Hepatocyte (in vitro differentiated cells): Measurements from ENCODE around the gene ECT2L. TPM values are rescaled to one million over a fixed set of nuclear protein-coding genes. Genes with fewer than 3 reads are reported as not detected.
A peak's percentile ranks its signal among the peaks of the same experiment; 100 is the strongest.

ENCODE experiments used
- DNase-seq: peaks from one replicate; pipeline ENCODE4 v3.0.0-alpha.2; 2016; ENCODE audit warnings: low spot score
- H2AFZ ChIP-seq: fragments of 200-600 bp; sonication (generic); 2 replicates; pipeline ENCODE4 v1.6.0; 2016; ENCODE audit warnings: antibody characterized with exemption, mild to moderate bottlenecking
- H3K27ac ChIP-seq: fragments of 200-600 bp; sonication (generic); 2 replicates; pipeline ENCODE4 v1.5.1; 2016; ENCODE audit warnings: mild to moderate bottlenecking
- H3K27me3 ChIP-seq: fragments of 200-600 bp; sonication (generic); 2 replicates; pipeline ENCODE4 v1.6.1; 2016
- H3K36me3 ChIP-seq: fragments of 200-600 bp; sonication (generic); replicated peaks from 2 replicates; pipeline ENCODE4 v1.5.1; 2016; ENCODE audit warnings: low read depth; ENCODE audit not compliant: insufficient read depth
- H3K4me1 ChIP-seq: fragments of 200-600 bp; sonication (generic); 2 replicates; pipeline ENCODE4 v1.5.1; 2016; ENCODE audit warnings: mild to moderate bottlenecking, moderate library complexity; ENCODE audit not compliant: insufficient read depth
- H3K4me2 ChIP-seq: fragments of 200-600 bp; sonication (generic); 2 replicates; pipeline ENCODE4 v1.6.0; 2016
- H3K4me3 ChIP-seq: fragments of 200-600 bp; sonication (generic); 2 replicates; pipeline ENCODE4 v1.5.1; 2016; ENCODE audit warnings: mild to moderate bottlenecking
- H3K79me2 ChIP-seq: fragments of 200-600 bp; sonication (generic); 2 replicates; pipeline ENCODE4 v1.6.0; 2017; ENCODE audit warnings: mild to moderate bottlenecking
- H3K9me2 ChIP-seq: fragments of 200-600 bp; sonication (generic); replicated peaks from 2 replicates; pipeline ENCODE4 v1.6.0; 2017; ENCODE audit warnings: mild to moderate bottlenecking; ENCODE audit not compliant: insufficient read depth
- H3K9me3 ChIP-seq: fragments of 200-600 bp; sonication (generic); 2 replicates; pipeline ENCODE4 v1.5.1; 2016; ENCODE audit warnings: low read depth, mild to moderate bottlenecking
- H4K20me1 ChIP-seq: fragments of 200-600 bp; sonication (generic); 2 replicates; pipeline ENCODE4 v1.6.0; 2016; ENCODE audit warnings: mild to moderate bottlenecking; ENCODE audit not compliant: insufficient read depth, poor library complexity, severe bottlenecking
- CTCF ChIP-seq: fragments of 200-600 bp; sonication (generic); IDR thresholded peaks from 2 replicates; pipeline ENCODE4 v1.5.1; 2016; ENCODE audit warnings: antibody characterized with exemption, mild to moderate bottlenecking; ENCODE audit not compliant: poor library complexity
- EZH2 ChIP-seq: fragments of 200-600 bp; sonication (generic); IDR thresholded peaks from 2 replicates; pipeline ENCODE4 v1.6.1; 2016; ENCODE audit warnings: antibody characterized with exemption, mild to moderate bottlenecking, borderline replicate concordance
- EZH2phosphoT487 ChIP-seq: fragments of 200-600 bp; sonication (generic); IDR thresholded peaks from one replicate; pipeline ENCODE4 v1.6.1; 2018; ENCODE audit warnings: antibody characterized with exemption, mild to moderate bottlenecking, low read depth, moderate library complexity; ENCODE audit not compliant: unreplicated experiment, severe bottlenecking
- WGBS: methylation state at CpG from one replicate; pipeline ENCODE4 v1.1.6; 2016; ENCODE audit warnings: low lambda C conversion rate; ENCODE audit errors: missing lambda C conversion rate; 5-methylcytosine and 5-hydroxymethylcytosine counted together
- polyA plus RNA-seq: library from polyadenylated mRNA; unstranded; fragments of >200 nt; fragmentation: Nextera tagmentation; extraction: Ambion mirVana; gene quantifications from 2 replicates; pipeline ENCODE4 v1.2.1, GENCODE V29; 2016
- total RNA-seq: library from RNA; depleted of rRNA; stranded (reverse); fragments of >200 nt; gene quantifications from 2 replicates; pipeline ENCODE4 v1.2.3, GENCODE V29; 2014

ECT2L gene
- total and polyA plus RNA-seq, 2 experiments from 2014 or later, result not detected

GRCh38 chr6:138773177-138774091 lies 22.5 kb upstream of the ECT2L start, which contains the start of gene CCDC28A:
CCDC28A (plus strand) TSS chr6:138773769; CDS start chr6:138776121, 2,352 bp downstream.
- Histone ChIP-seq H3K27me3 (no peaks in the 10 kb centered on the region), H3K4me2 (peak within 1 kb of the TSS; percentile 83), H3K27ac (peak within 1 kb of the TSS; percentile 94), H2AFZ (peak within 1 kb of the TSS; percentile 66), H3K79me2 (peaks cover 9% of the 10 kb centered on the region), H3K9me2 (no peaks in the 10 kb centered on the region), H4K20me1 (no peaks in the 10 kb centered on the region), H3K4me3 (peak within 1 kb of the TSS; percentile 68), H3K9me3 (no peaks in the 10 kb centered on the region), H3K4me1 (peaks cover 4% of the 10 kb centered on the region), H3K36me3 (no peaks in the 10 kb centered on the region)
- under 1% methylated on average over 47 of the region's 47 CpGs for WGBS
- TF ChIP-seq EZH2 (no peak), CTCF (no peak), EZH2phosphoT487 (no peak)
- peak; percentile 96 for DNase-seq

GRCh38 chr6:138774370-138774769 lies 21.5 kb upstream of the ECT2L start:
- TF ChIP-seq CTCF (no peak), EZH2phosphoT487 (no peak), EZH2 (no peak)

GRCh38 chr6:138776659-138777058 lies 19.2 kb upstream of the ECT2L start:
- H3K36me3 ChIP-seq, result no peaks in the 10 kb centered on the region
- no peaks in the 10 kb centered on the region for H4K20me1 ChIP-seq
- no peak overlapping the region for H3K27ac ChIP-seq
- no peaks in the 10 kb centered on the region for H3K27me3 ChIP-seq
- TF ChIP-seq CTCF (no peak), EZH2 (no peak), EZH2phosphoT487 (no peak)
- no peaks in the 10 kb centered on the region for H3K9me2 ChIP-seq
- H3K79me2 ChIP-seq, result peaks cover 9% of the 10 kb centered on the region
- no peak overlapping the region for H2AFZ ChIP-seq
- no peak overlapping the region for H3K4me2 ChIP-seq
- H3K4me1 ChIP-seq, result peaks cover 4% of the 10 kb centered on the region
- no peak overlapping the region for H3K4me3 ChIP-seq
- 97% methylated on average over 1 of the region's 1 CpG for WGBS
- DNase-seq, result no peak
- H3K9me3 ChIP-seq, result no peaks in the 10 kb centered on the region

More at GRCh38 chr6:138774370-138774769, 21.5 kb upstream of the ECT2L start:
- Histone ChIP-seq H3K9me3 (no peaks in the 10 kb centered on the region), H3K4me2 (peak overlapping the region; percentile 83), H4K20me1 (no peaks in the 10 kb centered on the region), H3K4me3 (peak overlapping the region; percentile 68), H3K27me3 (no peaks in the 10 kb centered on the region), H3K79me2 (peaks cover 9% of the 10 kb centered on the region), H3K9me2 (no peaks in the 10 kb centered on the region), H3K4me1 (peaks cover 4% of the 10 kb centered on the region), H2AFZ (peak overlapping the region; percentile 51), H3K27ac (no peak overlapping the region), H3K36me3 (no peaks in the 10 kb centered on the region)
- DNase-seq, result no peak
- 77% methylated on average over 3 of the region's 3 CpGs for WGBS
